ENCODE measurements around the gene IGFBP4.

DNA sequence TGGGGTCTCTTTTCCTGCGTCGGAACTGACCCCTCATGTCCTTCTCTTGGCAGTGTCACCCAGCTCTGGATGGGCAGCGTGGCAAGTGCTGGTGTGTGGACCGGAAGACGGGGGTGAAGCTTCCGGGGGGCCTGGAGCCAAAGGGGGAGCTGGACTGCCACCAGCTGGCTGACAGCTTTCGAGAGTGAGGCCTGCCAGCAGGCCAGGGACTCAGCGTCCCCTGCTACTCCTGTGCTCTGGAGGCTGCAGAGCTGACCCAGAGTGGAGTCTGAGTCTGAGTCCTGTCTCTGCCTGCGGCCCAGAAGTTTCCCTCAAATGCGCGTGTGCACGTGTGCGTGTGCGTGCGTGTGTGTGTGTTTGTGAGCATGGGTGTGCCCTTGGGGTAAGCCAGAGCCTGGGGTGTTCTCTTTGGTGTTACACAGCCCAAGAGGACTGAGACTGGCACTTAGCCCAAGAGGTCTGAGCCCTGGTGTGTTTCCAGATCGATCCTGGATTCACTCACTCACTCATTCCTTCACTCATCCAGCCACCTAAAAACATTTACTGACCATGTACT lies 13.2 kb downstream of the IGFBP4 start:
- TF ChIP-seq CTCF (IDR thresholded peaks at IDR 0.05) (no peak), POLR2A (IDR thresholded peaks at IDR 0.05) (no peak)

Measured in lower leg skin (tissue), 3 donors.